Measurements from ENCODE around the gene THAP4. TPM values are rescaled to one million over a fixed set of nuclear protein-coding genes. Genes with fewer than 3 reads are reported as not detected.
"Not testable (repeated sequence)": the region's sequence is repeated elsewhere in the genome, so short reads cannot be mapped to it uniquely, and the experiment has no call there.

THAP4 gene
- total RNA-seq, 1 donor from 2014 or later: 59.1 TPM

DNA sequence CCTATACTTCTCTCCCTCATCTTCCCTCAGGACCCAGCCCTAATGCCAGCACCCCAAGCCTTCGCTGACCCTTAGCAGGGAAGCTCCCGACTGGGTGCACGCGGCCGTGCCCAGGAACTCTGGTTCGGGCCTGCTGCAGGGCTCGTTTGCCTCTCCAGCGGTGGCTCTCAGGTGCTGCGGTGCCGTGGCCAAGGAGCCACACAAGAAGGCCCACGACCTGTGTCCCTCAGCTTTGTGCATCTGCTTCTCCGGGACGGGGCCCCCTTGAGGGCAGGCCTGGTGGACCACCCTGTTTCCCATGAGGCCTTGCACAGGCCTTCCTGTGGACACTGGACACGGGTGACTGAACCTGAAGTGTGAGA is 60.7 kb downstream of the THAP4 start:
- H3K4me1 Mint-ChIP-seq: peaks cover 12% of the 10 kb centered on the region
- no peak for DNase-seq (ENCODE audit: low read depth, low spot score)

DNA sequence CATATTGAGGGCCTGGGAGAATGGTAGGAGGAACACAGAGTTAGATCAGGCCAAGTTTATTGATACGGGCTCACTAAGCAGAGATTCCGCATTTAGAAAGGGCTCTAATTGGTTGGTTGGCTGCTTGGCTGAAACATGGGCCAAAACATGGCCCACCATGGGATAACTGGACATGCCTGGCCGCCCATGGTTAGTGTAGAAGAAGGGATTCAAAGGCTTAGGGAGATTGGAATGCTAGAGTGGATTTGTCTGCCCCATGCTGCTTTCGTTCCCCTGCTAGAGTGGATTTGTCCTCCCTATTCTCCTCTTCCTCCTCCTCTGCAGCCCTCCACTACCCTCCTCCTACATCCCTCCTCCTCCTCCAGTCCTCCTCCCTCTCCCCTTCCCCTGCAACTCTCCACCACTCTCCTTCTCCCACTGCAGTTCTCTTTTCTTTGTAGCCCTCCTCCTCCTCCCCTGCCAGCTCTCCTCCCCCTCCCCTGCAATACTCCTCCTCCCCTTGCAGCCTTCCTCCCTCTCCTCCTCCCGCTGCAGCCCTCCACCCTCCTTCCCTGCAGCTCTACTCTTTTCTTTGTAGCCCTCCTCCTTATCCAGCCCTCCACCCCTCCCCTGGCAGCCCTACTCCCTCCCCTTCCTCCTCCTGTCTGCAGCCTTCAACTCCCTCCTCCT is 61.2 kb downstream of the THAP4 start:
- Mint-ChIP-seq H3K4me3 (no peak overlapping the region), H3K9me3 (peaks cover 7% of the 10 kb centered on the region), H3K4me1 (peaks cover 12% of the 10 kb centered on the region), H3K27me3 (ENCODE audit: low read depth) (no peaks in the 10 kb centered on the region), H3K27ac (ENCODE audit: unreplicated experiment) (peak overlapping the region; percentile 27), H3K36me3 (ENCODE audit: low read depth) (peaks cover 26% of the 10 kb centered on the region)
- no peak for DNase-seq (ENCODE audit: low read depth, low spot score)
- TF ChIP-seq, protein P1, sequence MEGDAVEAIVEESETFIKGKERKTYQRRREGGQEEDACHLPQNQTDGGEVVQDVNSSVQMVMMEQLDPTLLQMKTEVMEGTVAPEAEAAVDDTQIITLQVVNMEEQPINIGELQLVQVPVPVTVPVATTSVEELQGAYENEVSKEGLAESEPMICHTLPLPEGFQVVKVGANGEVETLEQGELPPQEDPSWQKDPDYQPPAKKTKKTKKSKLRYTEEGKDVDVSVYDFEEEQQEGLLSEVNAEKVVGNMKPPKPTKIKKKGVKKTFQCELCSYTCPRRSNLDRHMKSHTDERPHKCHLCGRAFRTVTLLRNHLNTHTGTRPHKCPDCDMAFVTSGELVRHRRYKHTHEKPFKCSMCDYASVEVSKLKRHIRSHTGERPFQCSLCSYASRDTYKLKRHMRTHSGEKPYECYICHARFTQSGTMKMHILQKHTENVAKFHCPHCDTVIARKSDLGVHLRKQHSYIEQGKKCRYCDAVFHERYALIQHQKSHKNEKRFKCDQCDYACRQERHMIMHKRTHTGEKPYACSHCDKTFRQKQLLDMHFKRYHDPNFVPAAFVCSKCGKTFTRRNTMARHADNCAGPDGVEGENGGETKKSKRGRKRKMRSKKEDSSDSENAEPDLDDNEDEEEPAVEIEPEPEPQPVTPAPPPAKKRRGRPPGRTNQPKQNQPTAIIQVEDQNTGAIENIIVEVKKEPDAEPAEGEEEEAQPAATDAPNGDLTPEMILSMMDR (conservative IDR thresholded peaks at IDR 0.05): no peak

More for the DNA sequence above, 60.7 kb downstream of the THAP4 start:
- no peak overlapping the region for H3K4me3 Mint-ChIP-seq
- no peaks in the 10 kb centered on the region for H3K27me3 Mint-ChIP-seq (ENCODE audit: low read depth)
- H3K36me3 Mint-ChIP-seq (ENCODE audit: low read depth): peaks cover 29% of the 10 kb centered on the region
- TF ChIP-seq, protein P1 (conservative IDR thresholded peaks at IDR 0.05): no peak
- peaks cover 7% of the 10 kb centered on the region for H3K9me3 Mint-ChIP-seq
- no peak overlapping the region for H3K27ac Mint-ChIP-seq (ENCODE audit: unreplicated experiment)

DNA sequence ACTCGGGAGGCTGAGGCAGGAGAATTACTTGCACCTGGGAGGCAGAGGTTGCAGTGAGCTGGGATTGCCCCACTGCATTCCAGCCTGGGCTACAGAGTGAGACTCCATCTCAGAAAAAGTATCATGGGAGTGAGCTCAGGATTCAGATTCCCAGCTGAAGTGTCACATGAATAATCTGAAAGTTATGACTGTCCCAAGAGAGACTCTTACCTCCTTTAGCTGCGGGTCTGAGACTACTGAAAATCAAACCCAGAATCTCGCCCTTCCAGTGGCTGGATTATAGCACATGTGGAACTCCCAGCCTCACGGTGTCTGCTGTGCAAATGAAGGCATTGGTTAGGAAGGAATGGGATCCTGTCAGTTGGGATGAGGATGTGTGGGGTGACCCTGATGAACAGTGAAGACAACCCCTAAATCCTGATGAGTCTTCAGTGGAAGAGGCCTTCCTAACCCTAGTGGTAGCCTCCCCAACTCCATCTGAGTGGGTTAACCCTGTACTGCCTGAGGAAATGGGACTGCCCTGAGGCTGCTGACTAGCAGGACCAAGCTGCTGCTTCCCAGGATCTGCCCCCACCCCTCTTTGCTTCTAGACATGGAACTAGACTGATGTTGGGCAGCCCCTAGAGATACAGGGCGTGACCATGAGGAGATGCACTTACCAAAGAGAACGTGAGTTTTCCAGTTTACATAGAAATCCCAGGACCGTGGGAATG is 61.9 kb downstream of the THAP4 start:
- peaks cover 7% of the 10 kb centered on the region for H3K9me3 Mint-ChIP-seq
- TF ChIP-seq, protein P1 (conservative IDR thresholded peaks at IDR 0.05): no peak
- H3K4me1 Mint-ChIP-seq: peaks cover 12% of the 10 kb centered on the region
- DNase-seq (ENCODE audit: low read depth, low spot score): no peak
- H3K27me3 Mint-ChIP-seq (ENCODE audit: low read depth): no peaks in the 10 kb centered on the region
- peaks cover 22% of the 10 kb centered on the region for H3K36me3 Mint-ChIP-seq (ENCODE audit: low read depth)
- H3K4me3 Mint-ChIP-seq: no peak overlapping the region
- peak overlapping the region; percentile 32 for H3K27ac Mint-ChIP-seq (ENCODE audit: unreplicated experiment)

DNA sequence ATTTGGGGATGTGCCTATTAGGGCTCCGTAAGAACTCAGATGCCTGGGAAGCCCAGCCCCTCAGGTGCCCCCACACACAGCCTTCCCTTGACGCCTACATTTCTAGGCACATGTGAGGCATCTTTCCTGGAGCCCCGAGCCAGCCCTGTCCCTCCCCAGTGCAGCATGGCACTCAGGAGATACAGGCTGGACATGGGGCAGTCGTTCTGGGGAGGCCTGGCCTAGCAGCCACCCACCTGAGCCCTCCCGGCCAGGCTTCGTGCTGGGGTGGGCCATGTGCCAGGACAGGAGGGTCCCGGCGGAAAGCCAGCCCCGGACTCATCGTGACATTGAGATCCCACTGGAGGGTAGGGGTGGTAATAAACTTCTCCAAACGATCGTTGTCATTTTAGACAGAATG is 63.2 kb downstream of the THAP4 start:
- Mint-ChIP-seq H3K27me3 (ENCODE audit: low read depth) (no peaks in the 10 kb centered on the region), H3K4me1 (peaks cover 12% of the 10 kb centered on the region), H3K36me3 (ENCODE audit: low read depth) (peaks cover 15% of the 10 kb centered on the region), H3K4me3 (no peak overlapping the region), H3K27ac (ENCODE audit: unreplicated experiment) (no peak overlapping the region), H3K9me3 (peaks cover 2% of the 10 kb centered on the region)
- no peak for DNase-seq (ENCODE audit: low read depth, low spot score)
- TF ChIP-seq, protein P1 (conservative IDR thresholded peaks at IDR 0.05): no peak

DNA sequence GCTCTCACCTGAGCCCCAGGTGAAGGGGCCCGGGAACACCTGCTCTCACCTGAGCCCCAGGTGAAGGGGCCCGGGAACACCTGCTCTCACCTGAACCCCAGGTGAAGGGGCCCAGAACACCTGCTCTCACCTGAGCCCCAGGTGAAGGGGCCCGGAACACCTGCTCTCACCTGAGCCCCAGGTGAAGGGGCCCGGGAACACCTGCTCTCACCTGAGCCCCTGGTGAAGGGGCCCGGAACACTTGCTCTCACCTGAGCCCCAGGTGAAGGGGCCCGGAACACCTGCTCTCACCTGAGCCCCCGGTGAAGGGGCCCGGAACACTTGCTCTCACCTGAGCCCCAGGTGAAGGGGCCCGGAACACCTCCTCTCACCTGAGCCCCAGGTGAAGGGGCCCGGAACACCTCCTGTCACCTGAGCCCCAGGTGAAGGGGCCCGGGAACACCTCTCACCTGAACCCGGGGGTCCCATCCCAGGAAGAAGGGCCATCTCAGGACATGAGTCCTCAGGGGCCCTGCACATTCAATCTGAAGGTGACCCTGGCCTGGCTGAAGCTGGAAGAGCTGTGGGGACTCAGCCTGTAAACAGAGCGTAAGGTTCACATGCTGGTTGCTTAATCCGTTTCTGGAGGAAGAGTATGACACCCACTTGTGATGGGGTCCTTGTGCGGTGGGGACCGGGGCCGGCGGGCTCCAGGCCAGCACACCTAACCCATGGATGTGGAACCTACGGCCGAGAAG is 63.9 kb downstream of the THAP4 start:
- H3K27me3 Mint-ChIP-seq (ENCODE audit: low read depth); H3K9me3 Mint-ChIP-seq; H3K4me3 Mint-ChIP-seq; H3K27ac Mint-ChIP-seq (ENCODE audit: unreplicated experiment); H3K36me3 Mint-ChIP-seq (ENCODE audit: low read depth); DNase-seq (ENCODE audit: low read depth, low spot score): not testable (repeated sequence)
- H3K4me1 Mint-ChIP-seq: peaks cover 11% of the 10 kb centered on the region
